Neural progenitor cell (in vitro differentiated cells): ENCODE data around the gene ADAMTS12. TPM values are rescaled to one million over a fixed set of nuclear protein-coding genes. Genes with fewer than 3 reads are reported as not detected.

Source experiments
- DNase-seq: peaks from one replicate; pipeline ENCODE4 v3.0.0-alpha.2; 2016; ENCODE audit warnings: low spot score
- H2AFZ ChIP-seq: fragments of 200-600 bp; sonication (generic); replicated peaks from 2 replicates; pipeline ENCODE4 v1.6.1; 2016; ENCODE audit warnings: antibody characterized with exemption
- H3F3A ChIP-seq: fragments of 200-600 bp; sonication (generic); 2 replicates; pipeline ENCODE4 v1.6.1; 2016; ENCODE audit warnings: antibody characterized with exemption, low read depth
- H3K27ac ChIP-seq: fragments of 200-600 bp; sonication (generic); 2 replicates; pipeline ENCODE4 v1.5.1; 2016; ENCODE audit warnings: mild to moderate bottlenecking
- H3K27me3 ChIP-seq: fragments of 200-600 bp; sonication (generic); 2 replicates; pipeline ENCODE4 v1.6.1; 2016; ENCODE audit warnings: mild to moderate bottlenecking, moderate library complexity
- H3K36me3 ChIP-seq: fragments of 200-600 bp; sonication (generic); 2 replicates; pipeline ENCODE4 v1.5.1; 2016
- H3K4me1 ChIP-seq: fragments of 200-600 bp; sonication (generic); 2 replicates; pipeline ENCODE4 v1.6.1; 2016; ENCODE audit warnings: mixed run types
- H3K4me2 ChIP-seq: fragments of 200-600 bp; sonication (generic); 2 replicates; pipeline ENCODE4 v1.6.1; 2016
- H3K4me3 ChIP-seq: fragments of 200-600 bp; sonication (generic); 2 replicates; pipeline ENCODE4 v1.5.1; 2016
- H3K79me2 ChIP-seq: fragments of 200-600 bp; sonication (generic); 2 replicates; pipeline ENCODE4 v1.6.1; 2016; ENCODE audit warnings: low read depth
- H3K9ac ChIP-seq: fragments of 200-600 bp; sonication (generic); 2 replicates; pipeline ENCODE4 v1.6.1; 2016
- H3K9me3 ChIP-seq: fragments of 200-600 bp; sonication (generic); 2 replicates; pipeline ENCODE4 v1.5.1; 2016; ENCODE audit warnings: low read depth
- H4K20me1 ChIP-seq: fragments of 200-600 bp; sonication (generic); 2 replicates; pipeline ENCODE4 v1.6.1; 2016; ENCODE audit warnings: low read depth
- H3K27ac Mint-ChIP-seq: 3 replicates; pipeline ENCODE4 v1.8.0; 2021; ENCODE audit warnings: mixed read lengths
- H3K27me3 Mint-ChIP-seq: 2 replicates; pipeline ENCODE4 v1.8.0; 2022; ENCODE audit warnings: low read depth, mild to moderate bottlenecking, inconsistent platforms, moderate library complexity, mixed read lengths; ENCODE audit not compliant: insufficient read depth
- H3K36me3 Mint-ChIP-seq: 3 replicates; pipeline ENCODE4 v1.8.0; 2021; ENCODE audit warnings: mixed read lengths
- H3K4me1 Mint-ChIP-seq: 3 replicates; pipeline ENCODE4 v1.8.0; 2021; ENCODE audit warnings: mixed read lengths
- H3K4me3 Mint-ChIP-seq: 3 replicates; pipeline ENCODE4 v1.8.0; 2021; ENCODE audit warnings: mild to moderate bottlenecking, moderate library complexity, mixed read lengths
- H3K9me3 Mint-ChIP-seq: 3 replicates; pipeline ENCODE4 v1.8.0; 2020; ENCODE audit warnings: mixed read lengths
- CTCF ChIP-seq: fragments of 200-600 bp; sonication (generic); IDR thresholded peaks from 2 replicates; pipeline ENCODE4 v1.5.1; 2017; ENCODE audit warnings: antibody characterized with exemption, mild to moderate bottlenecking
- EZH2 ChIP-seq: fragments of 200-600 bp; sonication (generic); IDR thresholded peaks from 2 replicates; pipeline ENCODE4 v1.6.1; 2017; ENCODE audit warnings: antibody characterized with exemption, mild to moderate bottlenecking, moderate library complexity
- EZH2phosphoT487 ChIP-seq: fragments of 200-600 bp; sonication (generic); IDR thresholded peaks from 2 replicates; pipeline ENCODE4 v1.6.1; 2017; ENCODE audit warnings: antibody characterized with exemption
- total RNA-seq: library from RNA; depleted of rRNA; stranded (reverse); fragments of >200 nt; gene quantifications from 2 replicates; pipeline ENCODE4 v1.2.3, GENCODE V29; 2015; ENCODE audit warnings: low replicate concordance

The ADAMTS12 gene
- total RNA-seq, 1 donor from 2014 or later: 15.6 TPM

GRCh38 chr5:33494466-33494865 lies 397.3 kb downstream of the ADAMTS12 start:
- no peak overlapping the region for H3K27ac ChIP-seq
- peaks cover 27% of the 10 kb centered on the region for H3F3A ChIP-seq
- H3K4me3 Mint-ChIP-seq: no peak overlapping the region

GRCh38 chr5:33491941-33492340 lies 399.8 kb downstream of the ADAMTS12 start:
- H3K4me3 Mint-ChIP-seq: no peak overlapping the region
- no peak for TF ChIP-seq EZH2
- no peak for TF ChIP-seq EZH2phosphoT487
- no peak for TF ChIP-seq CTCF
- Histone ChIP-seq H3K27me3 (no peaks in the 10 kb centered on the region), H3K36me3 (no peaks in the 10 kb centered on the region), H3K79me2 (no peaks in the 10 kb centered on the region), H3F3A (peaks cover 47% of the 10 kb centered on the region), H2AFZ (no peak overlapping the region), H3K27ac (no peak overlapping the region), H4K20me1 (no peaks in the 10 kb centered on the region), H3K4me2 (no peak overlapping the region), H3K4me1 (peaks cover 50% of the 10 kb centered on the region), H3K9ac (no peak overlapping the region), H3K4me3 (no peak overlapping the region), H3K9me3 (no peaks in the 10 kb centered on the region)
- H3K27ac Mint-ChIP-seq: no peak overlapping the region
- DNase-seq: no peak
- H3K36me3 Mint-ChIP-seq: peaks cover 2% of the 10 kb centered on the region
- peaks cover 1% of the 10 kb centered on the region for H3K9me3 Mint-ChIP-seq
- H3K4me1 Mint-ChIP-seq: peaks cover 8% of the 10 kb centered on the region
- H3K27me3 Mint-ChIP-seq: peaks cover 2% of the 10 kb centered on the region

More at GRCh38 chr5:33494466-33494865, 397.3 kb downstream of the ADAMTS12 start:
- no peak overlapping the region for H3K4me3 ChIP-seq
- H3K4me1 ChIP-seq: peaks cover 43% of the 10 kb centered on the region
- H3K36me3 Mint-ChIP-seq: peaks cover 2% of the 10 kb centered on the region
- H3K9ac ChIP-seq: no peak overlapping the region
- no peak overlapping the region for H3K27ac Mint-ChIP-seq
- no peaks in the 10 kb centered on the region for H3K79me2 ChIP-seq
- H3K4me2 ChIP-seq: no peak overlapping the region
- H3K27me3 ChIP-seq: no peaks in the 10 kb centered on the region
- peaks cover 1% of the 10 kb centered on the region for H3K9me3 Mint-ChIP-seq
- H3K36me3 ChIP-seq: no peaks in the 10 kb centered on the region
- peaks cover 8% of the 10 kb centered on the region for H3K4me1 Mint-ChIP-seq
- no peaks in the 10 kb centered on the region for H4K20me1 ChIP-seq
- no peak for DNase-seq
- no peaks in the 10 kb centered on the region for H3K9me3 ChIP-seq
- no peak overlapping the region for H2AFZ ChIP-seq
- peaks cover 2% of the 10 kb centered on the region for H3K27me3 Mint-ChIP-seq
- TF ChIP-seq CTCF (no peak), EZH2 (no peak), EZH2phosphoT487 (no peak)

- H3F3A ChIP-seq: peaks cover 47% of the 10 kb centered on the region
- H3K79me2 ChIP-seq: no peaks in the 10 kb centered on the region
- no peak overlapping the region for H3K4me3 ChIP-seq
- H2AFZ ChIP-seq: no peak overlapping the region
- H3K4me1 ChIP-seq: peaks cover 53% of the 10 kb centered on the region
- Mint-ChIP-seq H3K36me3 (peaks cover 2% of the 10 kb centered on the region), H3K27me3 (peaks cover 2% of the 10 kb centered on the region), H3K4me1 (peaks cover 8% of the 10 kb centered on the region), H3K27ac (no peak overlapping the region), H3K9me3 (peaks cover 1% of the 10 kb centered on the region), H3K4me3 (no peak overlapping the region)
- peak; percentile 54 for DNase-seq
- H3K36me3 ChIP-seq: no peaks in the 10 kb centered on the region
- H3K27ac ChIP-seq: peak overlapping the region; percentile 48
- no peaks in the 10 kb centered on the region for H4K20me1 ChIP-seq
- peak overlapping the region; percentile 36 for H3K4me2 ChIP-seq
- TF ChIP-seq EZH2phosphoT487: no peak
- peak; percentile 32 for TF ChIP-seq CTCF
- H3K9me3 ChIP-seq: no peaks in the 10 kb centered on the region
- no peak overlapping the region for H3K9ac ChIP-seq
- H3K27me3 ChIP-seq: no peaks in the 10 kb centered on the region
Observed at GRCh38 chr5:33490071-33490665, 401.6 kb downstream of the ADAMTS12 start.
